Spleen (tissue), 11 donors: ENCODE data around the gene ZNF581. TPM values are rescaled to one million over a fixed set of nuclear protein-coding genes. Genes with fewer than 3 reads are reported as not detected.

ENCODE experiments used
- DNase-seq: peaks from one replicate; pipeline ENCODE4 v3.0.0-alpha.2; 2020
- H3K27ac ChIP-seq, 8 donors: fragments of 200-600 bp; sonication (generic) in 7 of 8; 1 replicate in 4 of 8; 2 replicates in 4 of 8; pipeline versions ENCODE4 v1.5.0 to v1.8.0; 2016 to 2021; ENCODE audit warnings: inconsistent platforms in 4 of 8, mild to moderate bottlenecking in 4 of 8, moderate library complexity in 1 of 8
- H3K27me3 ChIP-seq, 7 donors: fragments of 200-600 bp; sonication (generic) in 6 of 7; replicated peaks in 1 of 7; 1 replicate in 4 of 7; 2 replicates in 3 of 7; pipeline versions ENCODE4 v1.5.0 to v1.8.0; 2016 to 2021; ENCODE audit warnings: inconsistent platforms in 3 of 7, mild to moderate bottlenecking in 1 of 7
- H3K36me3 ChIP-seq, 6 donors: fragments of 200-600 bp; sonication (generic) in 5 of 6; 1 replicate in 4 of 6; 2 replicates in 2 of 6; pipeline versions ENCODE4 v1.5.0 to v1.8.0; 2016 to 2021; ENCODE audit warnings: inconsistent platforms in 2 of 6
- H3K4me1 ChIP-seq, 6 donors: fragments of 200-600 bp; sonication (generic) in 5 of 6; 1 replicate in 3 of 6; 2 replicates in 3 of 6; pipeline versions ENCODE4 v1.5.0 to v1.8.0; 2016 to 2021; ENCODE audit warnings: inconsistent platforms in 3 of 6
- H3K4me3 ChIP-seq, 8 donors: fragments of 200-600 bp; sonication (generic) in 7 of 8; 1 replicate in 4 of 8; 2 replicates in 4 of 8; pipeline versions ENCODE4 v1.5.0 to v1.8.0; 2016 to 2021; ENCODE audit warnings: inconsistent platforms in 4 of 8, mild to moderate bottlenecking in 4 of 8, moderate library complexity in 2 of 8
- H3K9me3 ChIP-seq, 8 donors: fragments of 200-600 bp; sonication (generic) in 7 of 8; 1 replicate in 4 of 8; 2 replicates in 4 of 8; pipeline versions ENCODE4 v1.5.0 to v1.8.0; 2016 to 2021; ENCODE audit warnings: inconsistent platforms in 4 of 8
- CTCF ChIP-seq, 11 experiments: fragments of 200-600 bp in 7 of 11; fragments of 450-650 bp in 4 of 11; sonication (generic) in 4 of 11; IDR thresholded peaks in 8 of 11; conservative IDR thresholded peaks in 3 of 11; 1 replicate in 7 of 11; 2 replicates in 4 of 11; pipeline versions ENCODE4 v1.4.0 to v1.8.0; 2016 to 2021; ENCODE audit warnings: antibody characterized with exemption in 11 of 11, inconsistent platforms in 4 of 11, mild to moderate bottlenecking in 1 of 11
- POLR2A ChIP-seq, 3 donors: fragments of 450-650 bp; IDR thresholded peaks; one replicate each; pipeline ENCODE4 v1.5.1; 2017; ENCODE audit warnings: antibody characterized with exemption in 3 of 3, mild to moderate bottlenecking in 1 of 3
- POLR2AphosphoS5 ChIP-seq, 3 donors: sonication (generic); formaldehyde crosslinking; IDR thresholded peaks; one replicate each; pipeline ENCODE4 v1.5.1; 2017; ENCODE audit warnings: antibody characterized with exemption in 3 of 3
- WGBS, 5 donors: extraction: QIAGEN DNeasy Blood & Tissue Kit in 3 of 5; methylation state at CpG; one replicate each; pipeline versions ENCODE4 v1.1.5 to v1.1.7; 2013 to 2018; 5-methylcytosine and 5-hydroxymethylcytosine counted together
- intact Hi-C: fragments of 100-400 bp; cut with DNase I; formaldehyde crosslinking; loops from one replicate; pipeline ENCODE4 v1.15.0; 2023; ENCODE audit warnings: low total_unique reads
- polyA plus RNA-seq, 3 donors: library from polyadenylated mRNA; stranded (reverse); fragments of 200-250 nt; gene quantifications; one replicate each; pipeline ENCODE4 v1.2.1, GENCODE V29; 2013
- total RNA-seq, 7 donors: library from RNA; depleted of rRNA in 3 of 7; stranded (reverse); fragments of >200 nt in 3 of 7; fragmentation: NEBNext Ultra II Directional in 4 of 7; extraction: Animal tissue kit (Norgen Biotek cat#: 25700) in 4 of 7; gene quantifications; one replicate each; pipeline versions ENCODE4 v1.1.0 to v1.2.1, GENCODE V29; 2016 to 2021
- donor health status: healthy with polysubstance abuse.
- donor health status: DM: no; HTN: no; CAD: no; lungs with moderate emphysema.
- donor health status: DM: no; HTN: no; CAD: no.
- donor health status: Bipolar disorder and iron deficiency.
- donor health status: healthy.
- donor health status: DM: no; HTN: no; CAD: no.
- donor health status: DM: yes; HTN: yes; CAD: no.

ZNF581 gene
- total and polyA plus RNA-seq, 10 donors, result 21.4 to 46.5 (median 30.2) TPM

DNA sequence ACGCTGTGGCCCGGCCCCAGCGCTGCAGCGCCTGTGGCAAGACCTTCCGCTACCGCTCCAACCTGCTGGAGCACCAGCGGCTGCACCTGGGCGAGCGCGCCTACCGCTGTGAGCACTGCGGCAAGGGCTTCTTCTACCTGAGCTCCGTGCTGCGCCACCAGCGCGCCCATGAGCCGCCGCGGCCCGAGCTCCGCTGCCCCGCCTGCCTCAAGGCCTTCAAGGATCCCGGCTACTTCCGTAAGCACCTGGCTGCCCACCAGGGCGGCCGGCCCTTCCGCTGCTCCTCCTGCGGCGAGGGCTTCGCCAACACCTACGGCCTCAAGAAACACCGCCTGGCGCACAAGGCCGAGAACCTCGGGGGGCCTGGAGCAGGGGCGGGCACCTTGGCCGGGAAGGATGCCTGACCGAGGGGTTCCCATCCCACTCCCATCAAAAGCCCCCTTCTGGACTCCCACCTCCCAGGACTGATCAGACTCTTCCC, 27.0 kb upstream of the ZNF581 start:
- DNase-seq, result no peak
- Histone ChIP-seq H3K27ac (peak overlapping the region in 4 of 8 donors; percentile 36 to 95 (median 84)), H3K4me1 (peaks cover 13 to 88% (median 31%) of the 10 kb centered on the region in 6 donors), H3K4me3 (no peak overlapping the region), H3K27me3 (no peaks in the 10 kb centered on the region), H3K9me3 (no peaks in the 10 kb centered on the region), H3K36me3 (peaks cover 0 to 65% (median 38%) of the 10 kb centered on the region in 6 donors)
- intact Hi-C loops, result no loop called here
- no peak for TF ChIP-seq POLR2A (IDR thresholded peaks at IDR 0.05)
- no peak for TF ChIP-seq CTCF (IDR thresholded peaks at IDR 0.05 in 8 of 11, conservative IDR thresholded peaks at IDR 0.05 in 3 of 11)
- TF ChIP-seq POLR2AphosphoS5 (IDR thresholded peaks at IDR 0.05), result peak in 1 of 3 donors; percentile 46
- 95 to 98% (median 97%) methylated on average over 28 to 38 of the region's 38 CpGs for WGBS, 5 donors

DNA sequence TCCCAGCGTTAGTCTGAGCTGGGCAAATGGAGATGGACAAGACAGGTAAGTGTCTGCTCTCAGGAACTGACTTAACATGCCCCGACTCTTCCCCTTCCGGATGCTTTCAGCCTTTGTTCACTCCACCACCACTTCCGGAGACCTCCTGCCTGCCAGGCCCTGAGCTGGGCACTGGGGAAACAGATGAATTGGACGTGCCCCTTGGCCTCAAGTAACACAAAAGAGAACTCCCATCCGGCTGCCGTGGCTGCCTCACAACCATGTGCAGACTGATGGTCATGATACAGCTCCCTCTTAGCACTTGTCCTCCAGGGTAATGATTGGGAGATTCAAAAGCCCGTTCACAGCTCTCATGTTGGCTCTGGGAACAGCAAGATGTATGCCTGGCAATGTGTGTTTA, 26.0 kb upstream of the ZNF581 start:
- peak overlapping the region in 5 of 8 donors; percentile 36 to 95 (median 82) for H3K27ac ChIP-seq
- peaks cover 0 to 75% (median 45%) of the 10 kb centered on the region in 6 donors for H3K36me3 ChIP-seq
- no peak for DNase-seq
- TF ChIP-seq POLR2A (IDR thresholded peaks at IDR 0.05) (no peak), POLR2AphosphoS5 (IDR thresholded peaks at IDR 0.05) (peak in 2 of 3 donors; percentile 39 to 49)
- 60 to 87% (median 78%) methylated on average over 4 to 8 of the region's 8 CpGs for WGBS, 5 donors
- no peaks in the 10 kb centered on the region for H3K9me3 ChIP-seq
- H3K27me3 ChIP-seq, result no peaks in the 10 kb centered on the region
- H3K4me3 ChIP-seq, result no peak overlapping the region
- intact Hi-C loops, result no loop called here
- peaks cover 9 to 88% (median 23%) of the 10 kb centered on the region in 6 donors for H3K4me1 ChIP-seq

- no peaks in the 10 kb centered on the region for H3K9me3 ChIP-seq
- peak overlapping the region in 4 of 8 donors; percentile 11 to 95 (median 84) for H3K27ac ChIP-seq
- intact Hi-C loops, result no loop called here
- H3K27me3 ChIP-seq, result no peaks in the 10 kb centered on the region
- peaks cover under 1 to 88% (median 21%) of the 10 kb centered on the region in 6 donors for H3K4me1 ChIP-seq
- H3K4me3 ChIP-seq, result no peak overlapping the region
- no peak for TF ChIP-seq CTCF (IDR thresholded peaks at IDR 0.05 in 8 of 11, conservative IDR thresholded peaks at IDR 0.05 in 3 of 11)
- no peak for DNase-seq
- peaks cover 0 to 73% (median 44%) of the 10 kb centered on the region in 6 donors for H3K36me3 ChIP-seq
- 80 to 94% (median 84%) methylated on average over 7 of the region's 7 CpGs for WGBS, 5 donors
These were observed 25.0 kb upstream of the ZNF581 start for GRCh38 chr19:55618426-55618825.

GRCh38 chr19:55619286-55619685, 24.2 kb upstream of the ZNF581 start:
- H3K27ac ChIP-seq, result peak overlapping the region in 7 of 8 donors; percentile 8 to 95 (median 69)
- H3K36me3 ChIP-seq, result peaks cover 0 to 65% (median 38%) of the 10 kb centered on the region in 6 donors
- WGBS, 5 donors, result 54 to 80% (median 75%) methylated on average over 3 of the region's 3 CpGs

More at GRCh38 chr19:55619286-55619685, 24.2 kb upstream of the ZNF581 start:
- H3K4me1 ChIP-seq, result peaks cover 0 to 87% (median 26%) of the 10 kb centered on the region in 6 donors
- H3K4me3 ChIP-seq, result no peak overlapping the region
- TF ChIP-seq POLR2AphosphoS5 (IDR thresholded peaks at IDR 0.05), result no peak
- TF ChIP-seq POLR2A (IDR thresholded peaks at IDR 0.05), result no peak
- no peak for TF ChIP-seq CTCF (IDR thresholded peaks at IDR 0.05 in 8 of 11, conservative IDR thresholded peaks at IDR 0.05 in 3 of 11)
- H3K9me3 ChIP-seq, result no peaks in the 10 kb centered on the region
- intact Hi-C loops, result no loop called here
- no peaks in the 10 kb centered on the region for H3K27me3 ChIP-seq
- DNase-seq, result no peak
